Measurements from ENCODE around the gene AAMP.

GRCh38 chr2:218307415-218308090 lies 37.6 kb upstream of the AAMP start:
- TF ChIP-seq CTCF (conservative IDR thresholded peaks at IDR 0.05; ENCODE audit: low read depth in 2 of 2) = no peak
- TF ChIP-seq EZH2 (IDR thresholded peaks at IDR 0.05; ENCODE audit: low read depth, unreplicated experiment) = no peak
- TF ChIP-seq ETS1 (IDR thresholded peaks at IDR 0.05) = no peak
- TF ChIP-seq REST (IDR thresholded peaks at IDR 0.05; ENCODE audit: unreplicated experiment) = no peak
- TF ChIP-seq ZNF462 (CRISPR knock-in tag; IDR thresholded peaks at IDR 0.05) = no peak
- no peak for TF ChIP-seq POLR2AphosphoS5 (IDR thresholded peaks at IDR 0.05; ENCODE audit: low read depth)
- TF ChIP-seq EZH2phosphoT487 (IDR thresholded peaks at IDR 0.05; ENCODE audit: unreplicated experiment) = no peak
- TF ChIP-seq ZNF114 (CRISPR knock-in tag; IDR thresholded peaks at IDR 0.05) = no peak
- TF ChIP-seq CREB1 (CRISPR knock-in tag; IDR thresholded peaks at IDR 0.05; ENCODE audit: low read depth) = no peak
- TF ChIP-seq ZNF331 (CRISPR knock-in tag; IDR thresholded peaks at IDR 0.05; ENCODE audit: low read depth) = no peak

Measured in GM23338 (cell line).